ENCODE results near the gene GPR68. TPM values are rescaled to one million over a fixed set of nuclear protein-coding genes. Genes with fewer than 3 reads are reported as not detected.
A peak's percentile ranks its signal among the peaks of the same experiment; 100 is the strongest.

GPR68 gene
- total RNA-seq, 3 donors from 2014 or later (not counting 1 experiment from before 2014, with no cell fraction given): 7.6 to 24.0 (median 15.7) TPM

- H3K36me3 ChIP-seq (ENCODE audit: control insufficient read depth, insufficient read depth, low read length): peaks cover 29% of the 10 kb centered on the region
- Mint-ChIP-seq H3K4me3 (peak overlapping the region; percentile 4), H3K9me3 (no peaks in the 10 kb centered on the region), H3K4me1 (peaks cover 65 to 77% of the 10 kb centered on the region in 2 donors), H3K27me3 (ENCODE audit: low read depth in 2 of 2) (no peaks in the 10 kb centered on the region), H3K27ac (peak overlapping the region; percentile 8 to 86), H3K36me3 (peaks cover 7% of the 10 kb centered on the region)
- WGBS (ENCODE audit: insufficient coverage): 96% methylated on average over 6 of the region's 7 CpGs
- no peaks in the 10 kb centered on the region for H3K9me3 ChIP-seq (ENCODE audit: control insufficient read depth, insufficient read depth, low read length)
- H3K27ac ChIP-seq (ENCODE audit: low read length): no peak overlapping the region
- intact Hi-C loops (cut with micrococcal nuclease): no loop called here
- no peaks in the 10 kb centered on the region for H3K27me3 ChIP-seq (ENCODE audit: control insufficient read depth, insufficient read depth, low read length)
- no peak overlapping the region for H3K4me3 ChIP-seq (ENCODE audit: low read length)
- no peak for ATAC-seq
- peaks cover 60% of the 10 kb centered on the region for H3K4me1 ChIP-seq (ENCODE audit: control insufficient read depth, insufficient read depth, low read length)
- TF ChIP-seq, protein P1, sequence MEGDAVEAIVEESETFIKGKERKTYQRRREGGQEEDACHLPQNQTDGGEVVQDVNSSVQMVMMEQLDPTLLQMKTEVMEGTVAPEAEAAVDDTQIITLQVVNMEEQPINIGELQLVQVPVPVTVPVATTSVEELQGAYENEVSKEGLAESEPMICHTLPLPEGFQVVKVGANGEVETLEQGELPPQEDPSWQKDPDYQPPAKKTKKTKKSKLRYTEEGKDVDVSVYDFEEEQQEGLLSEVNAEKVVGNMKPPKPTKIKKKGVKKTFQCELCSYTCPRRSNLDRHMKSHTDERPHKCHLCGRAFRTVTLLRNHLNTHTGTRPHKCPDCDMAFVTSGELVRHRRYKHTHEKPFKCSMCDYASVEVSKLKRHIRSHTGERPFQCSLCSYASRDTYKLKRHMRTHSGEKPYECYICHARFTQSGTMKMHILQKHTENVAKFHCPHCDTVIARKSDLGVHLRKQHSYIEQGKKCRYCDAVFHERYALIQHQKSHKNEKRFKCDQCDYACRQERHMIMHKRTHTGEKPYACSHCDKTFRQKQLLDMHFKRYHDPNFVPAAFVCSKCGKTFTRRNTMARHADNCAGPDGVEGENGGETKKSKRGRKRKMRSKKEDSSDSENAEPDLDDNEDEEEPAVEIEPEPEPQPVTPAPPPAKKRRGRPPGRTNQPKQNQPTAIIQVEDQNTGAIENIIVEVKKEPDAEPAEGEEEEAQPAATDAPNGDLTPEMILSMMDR (IDR thresholded peaks at IDR 0.05): no peak
- DNase-seq: no peak
Measured at GRCh38 chr14:91237219-91237618, 7.3 kb downstream of the GPR68 start.

DNA sequence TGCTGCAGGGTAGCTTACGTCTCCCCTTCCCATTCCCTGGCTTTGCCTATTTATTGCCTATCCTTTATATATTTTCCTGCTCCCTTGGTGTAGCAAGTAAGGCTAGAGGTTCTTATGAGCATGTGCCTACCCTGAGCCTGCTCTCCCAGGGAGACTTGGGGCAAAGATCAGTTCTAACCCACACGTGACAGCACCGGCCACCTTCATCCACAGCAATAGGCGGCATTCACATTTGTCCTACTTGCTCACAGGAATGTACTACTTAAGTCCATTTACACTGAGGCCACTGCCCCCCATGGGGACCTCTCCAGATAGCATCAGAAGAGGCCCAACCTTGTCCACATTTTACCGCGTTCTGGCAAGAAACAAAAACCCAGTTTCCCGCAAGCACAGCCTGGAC is 8.7 kb downstream of the GPR68 start:
- Histone ChIP-seq H3K27me3 (ENCODE audit: control insufficient read depth, insufficient read depth, low read length) (no peaks in the 10 kb centered on the region), H3K4me1 (ENCODE audit: control insufficient read depth, insufficient read depth, low read length) (peaks cover 61% of the 10 kb centered on the region), H3K36me3 (ENCODE audit: control insufficient read depth, insufficient read depth, low read length) (peaks cover 29% of the 10 kb centered on the region), H3K4me3 (ENCODE audit: low read length) (no peak overlapping the region), H3K9me3 (ENCODE audit: control insufficient read depth, insufficient read depth, low read length) (no peaks in the 10 kb centered on the region), H3K27ac (ENCODE audit: low read length) (no peak overlapping the region)
- Mint-ChIP-seq H3K36me3 (peaks cover 7% of the 10 kb centered on the region), H3K27me3 (ENCODE audit: low read depth in 2 of 2) (no peaks in the 10 kb centered on the region), H3K27ac (peak overlapping the region; percentile 29 to 65), H3K4me3 (no peak overlapping the region), H3K9me3 (no peaks in the 10 kb centered on the region), H3K4me1 (peaks cover 65 to 77% of the 10 kb centered on the region in 2 donors)
- 92% methylated on average over 6 of the region's 7 CpGs for WGBS (ENCODE audit: insufficient coverage)
- intact Hi-C loops (cut with micrococcal nuclease): no loop called here
- no peak for ATAC-seq
- no peak for DNase-seq
- TF ChIP-seq, protein P1 (IDR thresholded peaks at IDR 0.05): no peak

DNA sequence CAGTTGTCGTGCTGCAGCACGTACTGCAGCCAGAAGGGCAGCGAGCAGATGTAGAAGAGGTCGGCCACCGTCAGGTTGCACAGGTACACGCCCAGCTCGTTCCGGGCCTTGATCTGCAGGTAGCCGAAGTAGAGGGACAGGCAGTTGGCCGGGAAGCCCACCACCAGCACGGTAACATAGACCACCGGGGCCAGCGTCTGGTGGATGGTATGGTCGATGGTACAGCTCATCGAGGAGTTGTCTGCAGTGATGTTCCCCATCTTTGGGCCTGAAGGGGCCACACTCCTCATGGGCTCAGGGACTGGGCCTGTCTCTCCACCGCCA is 9.8 kb downstream of the GPR68 start:
- Histone ChIP-seq H3K27me3 (ENCODE audit: control insufficient read depth, insufficient read depth, low read length) (no peaks in the 10 kb centered on the region), H3K4me1 (ENCODE audit: control insufficient read depth, insufficient read depth, low read length) (peaks cover 64% of the 10 kb centered on the region), H3K9me3 (ENCODE audit: control insufficient read depth, insufficient read depth, low read length) (no peaks in the 10 kb centered on the region), H3K4me3 (ENCODE audit: low read length) (no peak overlapping the region), H3K36me3 (ENCODE audit: control insufficient read depth, insufficient read depth, low read length) (peaks cover 29% of the 10 kb centered on the region), H3K27ac (ENCODE audit: low read length) (no peak overlapping the region)
- DNase-seq (no peak), ATAC-seq (no peak)
- TF ChIP-seq, protein P1 (IDR thresholded peaks at IDR 0.05): no peak
- Mint-ChIP-seq H3K9me3 (peaks cover 0 to 2% of the 10 kb centered on the region in 2 donors), H3K27me3 (ENCODE audit: low read depth in 2 of 2) (no peaks in the 10 kb centered on the region), H3K4me1 (peaks cover 65 to 78% of the 10 kb centered on the region in 2 donors), H3K36me3 (peaks cover 7% of the 10 kb centered on the region), H3K27ac (peak overlapping the region; percentile 57 to 65), H3K4me3 (no peak overlapping the region)
- WGBS (ENCODE audit: insufficient coverage): 97% methylated on average over 16 of the region's 16 CpGs
- intact Hi-C loops (cut with micrococcal nuclease): no loop called here
